H1 (cell line): ENCODE results near the gene ACAD11. TPM values are rescaled to one million over a fixed set of nuclear protein-coding genes. Genes with fewer than 3 reads are reported as not detected.

ENCODE experiments used
- FOSL1 ChIP-seq: IDR thresholded peaks from 2 replicates; pipeline ENCODE4 v1.6.1; 2011; ENCODE audit warnings: mild to moderate bottlenecking, low read depth, low read length, moderate library complexity; ENCODE audit not compliant: insufficient read depth
- NANOG ChIP-seq: IDR thresholded peaks from 2 replicates; pipeline ENCODE4 v1.6.1; 2011; ENCODE audit warnings: low read length, low read depth, mild to moderate bottlenecking, inconsistent platforms; ENCODE audit not compliant: insufficient read depth, poor library complexity, severe bottlenecking
- TAF7 ChIP-seq: optimal IDR thresholded peaks from 2 replicates; pipeline ENCODE3; 2011; ENCODE audit warnings: low read depth, mild to moderate bottlenecking, inconsistent platforms, low read length, moderate library complexity, borderline replicate concordance
- TCF12 ChIP-seq: IDR thresholded peaks from 2 replicates; pipeline ENCODE4 v1.6.1; 2011; ENCODE audit warnings: low read depth, mild to moderate bottlenecking, low read length
- polyA plus RNA-seq, 7 experiments: library from polyadenylated mRNA; depleted of rRNA in 3 of 7; stranded (reverse) in 5 of 7; unstranded in 2 of 7; fragments of >200 nt in 5 of 7; fragments of 200-250 nt in 2 of 7; gene quantifications; 1 replicate in 5 of 7; 2 replicates in 1 of 7; 4 replicates in 1 of 7; pipeline versions ENCODE4 v1.2.1 to v1.2.3, GENCODE V29; 2011 to 2013; ENCODE audit warnings: missing spikeins in 2 of 7, mixed read lengths in 2 of 7
- total RNA-seq: library from RNA; stranded (reverse); fragmentation: NEBNext Ultra II Directional; extraction: Animal tissue kit (Norgen Biotek cat#: 25700); gene quantifications from 2 replicates; pipeline ENCODE4 v1.2.1, GENCODE V29; 2021

Gene ACAD11
- total and polyA plus RNA-seq, 2 of the 8 experiments (the other 6 are each of a cell fraction or from before 2014, with no cell fraction given), result 5.5 to 11.0 TPM

DNA sequence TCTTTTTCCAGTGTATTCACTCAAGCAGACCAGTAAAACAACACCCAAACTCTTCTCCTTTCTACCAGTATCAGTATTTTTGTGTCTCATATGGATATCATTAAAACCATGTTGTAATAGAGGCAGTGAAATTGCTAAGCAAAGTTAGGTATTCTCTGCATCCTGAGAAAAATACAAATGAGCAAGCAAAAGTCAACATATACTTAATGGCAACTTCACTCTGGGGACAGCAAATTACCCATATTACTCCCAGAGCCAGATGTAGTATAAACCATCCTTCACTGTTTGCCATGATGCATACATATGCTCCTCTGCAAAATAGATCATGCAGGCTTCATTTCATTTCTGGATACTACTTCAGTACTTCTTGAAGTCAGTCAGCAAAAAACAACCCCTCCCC lies 22.6 kb upstream of the ACAD11 start (continued):
- TF ChIP-seq TAF7 (no peak), TCF12 (no peak), FOSL1 (no peak), NANOG (no peak)
